AG09309 (cell line): ENCODE data around the gene GPR78.

ENCODE experiments used
- DNase-seq: peaks from one replicate; pipeline ENCODE4 v3.0.0-alpha.2; 2010; ENCODE audit warnings: low read depth
- H3K4me3 ChIP-seq: 2 replicates; pipeline ENCODE4 v1.5.1; 2011; ENCODE audit warnings: mild to moderate bottlenecking, low read depth, low read length, moderate library complexity; ENCODE audit not compliant: control insufficient read depth
- TF ChIP-seq, protein P1 (sequence below): IDR thresholded peaks from 2 replicates; pipeline ENCODE4 v1.5.1; 2011; ENCODE audit warnings: mild to moderate bottlenecking, low read depth, low read length, inconsistent platforms; ENCODE audit not compliant: insufficient read depth, control insufficient read depth; ENCODE audit errors: missing control alignments

The GPR78 gene

DNA sequence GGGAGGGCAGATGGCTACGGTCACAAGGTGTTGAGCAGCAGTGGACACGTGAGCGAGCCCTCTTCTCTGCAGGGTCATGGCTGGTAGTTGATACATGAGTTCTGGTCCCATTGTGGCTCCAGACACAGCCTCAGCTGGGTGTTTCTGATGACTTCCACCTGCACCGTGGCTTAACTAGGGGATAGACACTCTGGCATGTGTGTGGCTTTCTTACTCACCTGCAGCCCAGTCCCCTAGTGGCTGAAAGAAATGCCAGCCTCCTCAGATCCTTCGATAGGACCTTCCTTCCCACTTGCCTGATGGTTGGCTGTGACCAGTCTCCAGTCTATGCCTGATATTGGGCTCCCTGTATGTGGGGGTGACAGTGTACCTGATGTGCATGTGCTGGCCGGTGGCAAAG, 5.0 kb downstream of the GPR78 start:
- no peak for DNase-seq
- H3K4me3 ChIP-seq: no peak overlapping the region
- TF ChIP-seq, protein P1, sequence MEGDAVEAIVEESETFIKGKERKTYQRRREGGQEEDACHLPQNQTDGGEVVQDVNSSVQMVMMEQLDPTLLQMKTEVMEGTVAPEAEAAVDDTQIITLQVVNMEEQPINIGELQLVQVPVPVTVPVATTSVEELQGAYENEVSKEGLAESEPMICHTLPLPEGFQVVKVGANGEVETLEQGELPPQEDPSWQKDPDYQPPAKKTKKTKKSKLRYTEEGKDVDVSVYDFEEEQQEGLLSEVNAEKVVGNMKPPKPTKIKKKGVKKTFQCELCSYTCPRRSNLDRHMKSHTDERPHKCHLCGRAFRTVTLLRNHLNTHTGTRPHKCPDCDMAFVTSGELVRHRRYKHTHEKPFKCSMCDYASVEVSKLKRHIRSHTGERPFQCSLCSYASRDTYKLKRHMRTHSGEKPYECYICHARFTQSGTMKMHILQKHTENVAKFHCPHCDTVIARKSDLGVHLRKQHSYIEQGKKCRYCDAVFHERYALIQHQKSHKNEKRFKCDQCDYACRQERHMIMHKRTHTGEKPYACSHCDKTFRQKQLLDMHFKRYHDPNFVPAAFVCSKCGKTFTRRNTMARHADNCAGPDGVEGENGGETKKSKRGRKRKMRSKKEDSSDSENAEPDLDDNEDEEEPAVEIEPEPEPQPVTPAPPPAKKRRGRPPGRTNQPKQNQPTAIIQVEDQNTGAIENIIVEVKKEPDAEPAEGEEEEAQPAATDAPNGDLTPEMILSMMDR: no peak

DNA sequence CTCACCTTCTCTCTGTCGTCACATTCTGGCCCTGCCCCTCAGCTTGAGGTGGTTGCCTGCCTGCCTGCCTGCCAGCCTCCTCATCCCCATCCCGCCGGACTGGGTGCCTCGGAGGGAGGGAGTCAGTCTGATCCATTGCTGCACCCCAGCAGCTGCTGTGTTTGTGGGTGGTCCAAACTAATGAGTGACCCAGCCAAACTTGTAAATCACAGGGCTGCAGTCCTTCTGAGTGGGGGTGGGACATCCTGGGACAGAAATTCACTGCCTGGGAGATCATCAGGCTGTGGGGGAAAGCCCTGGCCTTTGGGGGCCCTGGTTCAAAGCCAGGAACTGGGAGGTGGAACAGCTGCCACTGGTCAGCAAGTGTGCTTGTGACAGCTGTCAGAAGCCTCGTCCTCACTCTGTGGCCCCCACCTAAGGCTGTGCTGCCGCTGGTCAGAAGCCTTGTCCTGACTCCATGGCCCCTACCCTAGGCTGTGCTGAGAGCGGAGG, 5.6 kb downstream of the GPR78 start:
- DNase-seq: no peak
- TF ChIP-seq, protein P1: no peak
- H3K4me3 ChIP-seq: no peak overlapping the region

DNA sequence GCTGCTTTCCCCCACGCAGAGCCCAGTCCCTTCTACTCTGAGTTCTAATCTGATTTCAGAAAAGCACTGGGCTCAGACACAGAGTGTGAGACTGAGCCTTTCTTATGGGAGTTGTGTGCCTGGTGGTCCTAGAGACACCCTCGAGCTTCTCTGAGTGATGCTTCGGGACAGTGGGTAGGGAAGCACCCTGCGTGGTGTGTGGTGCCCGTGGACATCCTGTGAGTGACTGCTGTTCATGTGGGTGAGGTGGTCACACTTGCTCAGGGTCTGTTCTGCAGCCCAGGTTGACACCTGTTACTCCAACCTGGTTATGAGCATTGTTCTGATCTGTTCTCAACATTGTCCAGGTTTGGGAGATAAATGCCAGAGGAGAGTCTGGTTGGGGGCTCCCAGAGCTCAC, 6.1 kb downstream of the GPR78 start:
- H3K4me3 ChIP-seq: no peak overlapping the region
- TF ChIP-seq, protein P1: no peak
- no peak for DNase-seq

DNA sequence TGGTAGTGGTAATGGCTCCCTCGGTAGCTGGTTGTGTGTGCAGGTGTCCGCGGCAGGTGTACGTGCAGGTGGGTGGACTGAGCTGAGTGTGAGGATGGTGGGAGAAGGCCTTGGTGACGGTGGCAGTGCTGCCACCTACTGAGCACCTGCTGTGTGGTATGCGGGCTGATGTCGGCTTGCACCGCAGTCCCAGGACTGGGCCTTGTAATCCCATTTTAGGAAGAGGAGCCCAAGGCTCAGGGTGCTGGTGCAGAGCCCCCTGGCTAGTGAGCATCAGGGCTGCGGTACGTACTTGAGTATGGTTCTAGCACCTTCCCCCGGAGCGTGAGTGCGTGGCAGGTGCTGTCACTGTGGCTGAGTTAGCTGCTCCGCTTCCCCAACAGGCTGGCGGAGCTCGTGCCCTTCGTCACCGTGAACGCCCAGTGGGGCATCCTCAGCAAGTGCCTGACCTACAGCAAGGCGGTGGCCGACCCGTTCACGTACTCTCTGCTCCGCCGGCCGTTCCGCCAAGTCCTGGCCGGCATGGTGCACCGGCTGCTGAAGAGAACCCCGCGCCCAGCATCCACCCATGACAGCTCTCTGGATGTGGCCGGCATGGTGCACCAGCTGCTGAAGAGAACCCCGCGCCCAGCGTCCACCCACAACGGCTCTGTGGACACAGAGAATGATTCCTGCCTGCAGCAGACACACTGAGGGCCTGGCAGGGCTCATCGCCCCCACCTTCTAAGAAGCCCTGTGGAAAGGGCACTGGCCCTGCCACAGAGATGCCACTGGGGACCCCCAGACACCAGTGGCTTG, 6.7 kb downstream of the GPR78 start:
- no peak overlapping the region for H3K4me3 ChIP-seq
- DNase-seq: no peak
- TF ChIP-seq, protein P1: no peak

DNA sequence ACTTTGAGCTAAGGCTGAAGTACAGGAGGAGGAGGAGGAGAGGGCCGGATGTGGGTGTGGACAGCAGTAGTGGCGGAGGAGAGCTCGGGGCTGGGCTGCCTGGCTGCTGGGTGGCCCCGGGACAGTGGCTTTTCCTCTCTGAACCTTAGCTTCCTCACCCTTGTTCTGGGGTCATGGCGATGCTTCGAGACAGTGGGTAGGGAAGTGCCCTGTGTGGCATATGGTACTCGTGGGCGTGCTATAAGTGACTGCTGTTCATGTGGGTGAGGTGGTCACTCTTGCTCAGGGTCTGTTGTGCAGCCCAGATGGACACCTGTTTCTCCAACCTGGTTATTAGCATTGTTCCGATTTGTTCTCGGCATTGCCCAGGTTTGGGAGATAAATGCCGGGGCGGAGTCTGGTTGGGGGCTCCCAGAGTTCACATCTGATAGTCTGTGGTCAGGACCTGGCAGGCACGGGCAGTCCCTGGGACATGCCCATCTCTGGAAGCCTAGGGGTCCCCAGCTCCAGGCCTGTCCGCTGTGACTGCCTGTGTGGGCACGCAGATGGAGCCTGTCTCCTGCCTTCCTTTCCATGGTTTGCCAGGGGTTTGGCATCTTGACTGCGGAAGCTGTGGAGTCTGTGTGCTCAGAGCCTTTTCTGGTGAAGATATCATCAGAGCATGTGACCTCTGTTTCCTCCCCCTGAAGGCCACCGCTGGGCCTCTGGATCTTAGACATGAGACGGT, 7.4 kb downstream of the GPR78 start:
- DNase-seq: no peak
- no peak overlapping the region for H3K4me3 ChIP-seq
- TF ChIP-seq, protein P1: no peak

DNA sequence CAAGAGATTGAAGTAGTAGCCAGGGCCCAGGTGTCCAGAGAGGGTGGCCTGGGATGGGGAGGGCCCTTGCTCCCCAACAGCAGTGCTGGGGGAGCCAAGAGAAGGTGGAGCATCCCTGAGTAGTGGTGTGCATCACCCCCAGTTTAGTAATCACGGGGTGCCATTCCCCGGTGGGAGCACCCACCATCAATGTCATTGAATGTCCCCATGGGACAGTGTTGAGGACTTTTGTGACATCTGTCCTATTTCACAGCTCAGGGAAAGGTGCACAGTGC, 7.9 kb downstream of the GPR78 start:
- TF ChIP-seq, protein P1: no peak
- no peak overlapping the region for H3K4me3 ChIP-seq
- DNase-seq: no peak
